Measurements from ENCODE around the gene SOX18.

Gene SOX18

DNA sequence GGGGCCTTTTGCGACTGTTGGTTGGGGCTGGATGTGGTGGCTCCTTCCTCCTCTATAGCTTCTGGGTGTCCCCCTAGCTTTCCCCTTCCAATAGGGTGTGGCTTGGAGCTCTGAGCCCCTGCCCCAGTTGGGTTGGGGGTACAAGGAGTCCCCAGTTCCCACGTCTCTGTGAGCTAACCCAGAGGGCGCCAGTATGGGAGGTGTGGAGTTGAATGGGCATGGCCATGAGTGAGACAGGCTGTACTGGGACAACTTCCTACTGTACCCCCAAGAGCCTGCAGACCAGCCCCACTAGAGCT lies 12.3 kb downstream of the SOX18 start:
- WGBS (ENCODE audit: insufficient coverage), result 100% methylated on average over 1 of the region's 3 CpGs
- Histone ChIP-seq H3K9me3 (ENCODE audit: control extremely low read depth in 1 of 5, control insufficient read depth in 4 of 5, insufficient read depth in 2 of 5, low read depth in 1 of 5, low read length in 4 of 5) (no peaks in the 10 kb centered on the region), H3K4me1 (ENCODE audit: control extremely low read depth in 1 of 4, control insufficient read depth in 4 of 4, insufficient read depth in 4 of 4, low read length in 3 of 4) (peaks cover 10 to 66% (median 59%) of the 10 kb centered on the region in 4 experiments), H3K36me3 (ENCODE audit: control insufficient read depth in 4 of 4, insufficient read depth in 4 of 4, low read length in 3 of 4) (peaks cover 5 to 27% (median 24%) of the 10 kb centered on the region in 4 experiments), H3K27me3 (replicated peaks in 2 of 5; ENCODE audit: control insufficient read depth in 4 of 5, insufficient read depth in 5 of 5, low read length in 4 of 5) (peaks cover 0 to 8% (median 2%) of the 10 kb centered on the region in 5 experiments), H3K4me3 (ENCODE audit: control insufficient read depth in 1 of 7, extremely low read depth in 1 of 7, insufficient read depth in 4 of 7, low read depth in 2 of 7, low read length in 6 of 7) (no peak overlapping the region), H3K27ac (ENCODE audit: insufficient read depth in 1 of 2, low read depth in 1 of 2, low read length in 2 of 2, poor library complexity in 1 of 2, severe bottlenecking in 2 of 2) (no peak overlapping the region)
- no peak for DNase-seq
- POLR2A ChIA-PET, result interaction anchor here (0.6 kb wide), 1 partner anchor 45 kb away, joined by 3 read pairs; no protein-coding TSS in a partner anchor
- CTCF ChIA-PET, result interaction anchor here (0.8 to 7.5 kb wide), 7 partner anchors 14 to 83 kb away, joined by 3 to 187 read pairs (median 7); partner anchors contain the start of genes PRPF6, RGS19, SAMD10 and SOX18

DNA sequence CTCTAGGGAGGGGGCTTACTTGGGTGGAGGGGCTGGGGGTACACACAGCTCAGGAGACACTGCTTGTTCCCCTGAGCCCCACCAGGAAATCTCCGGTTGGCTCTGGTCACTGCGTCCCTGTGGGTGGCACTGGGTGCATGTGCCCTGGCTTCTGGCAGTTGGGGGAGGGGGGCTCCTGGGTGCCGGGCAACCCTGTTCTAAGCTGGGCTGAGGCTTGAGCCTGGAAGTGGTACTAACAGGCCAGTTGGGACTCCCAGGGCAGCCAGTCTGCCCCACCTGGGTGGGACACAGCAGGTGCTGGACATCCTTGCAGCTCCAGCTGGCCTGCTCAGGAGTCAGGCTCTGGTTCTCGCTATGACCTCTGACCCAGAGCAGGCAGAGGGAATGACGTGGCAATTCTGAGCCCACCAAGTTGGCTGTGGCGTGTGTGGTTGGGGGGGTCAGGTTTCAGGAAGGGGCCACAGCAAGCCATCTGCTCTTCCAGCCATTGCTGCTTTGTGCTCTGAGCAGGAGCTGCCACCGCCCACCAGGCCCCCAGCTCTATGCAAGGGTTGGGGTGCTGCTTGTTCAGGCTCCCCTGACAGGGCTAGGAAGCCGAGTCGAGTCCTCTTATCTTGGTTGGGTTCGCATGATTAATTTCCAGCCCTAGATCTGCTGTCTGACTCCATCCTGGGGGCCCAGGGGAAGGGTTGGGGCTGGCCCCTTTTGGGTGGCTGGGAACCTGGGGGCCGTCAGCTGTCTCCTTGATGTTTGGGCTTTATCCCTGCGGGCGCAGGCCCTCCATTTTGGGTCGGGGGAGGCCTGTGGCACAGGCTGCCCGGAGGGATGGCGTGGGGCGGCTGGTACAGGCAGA lies 12.9 kb downstream of the SOX18 start:
- Histone ChIP-seq H3K4me1 (ENCODE audit: control extremely low read depth in 1 of 4, control insufficient read depth in 4 of 4, insufficient read depth in 4 of 4, low read length in 3 of 4) (peaks cover 10 to 60% (median 53%) of the 10 kb centered on the region in 4 experiments), H3K27ac (ENCODE audit: insufficient read depth in 1 of 2, low read depth in 1 of 2, low read length in 2 of 2, poor library complexity in 1 of 2, severe bottlenecking in 2 of 2) (no peak overlapping the region), H3K27me3 (replicated peaks in 2 of 5; ENCODE audit: control insufficient read depth in 4 of 5, insufficient read depth in 5 of 5, low read length in 4 of 5) (peaks cover 0 to 8% (median 2%) of the 10 kb centered on the region in 5 experiments), H3K4me3 (ENCODE audit: control insufficient read depth in 1 of 7, extremely low read depth in 1 of 7, insufficient read depth in 4 of 7, low read depth in 2 of 7, low read length in 6 of 7) (no peak overlapping the region), H3K36me3 (ENCODE audit: control insufficient read depth in 4 of 4, insufficient read depth in 4 of 4, low read length in 3 of 4) (peaks cover 5 to 33% (median 29%) of the 10 kb centered on the region in 4 experiments), H3K9me3 (ENCODE audit: control extremely low read depth in 1 of 5, control insufficient read depth in 4 of 5, insufficient read depth in 2 of 5, low read depth in 1 of 5, low read length in 4 of 5) (no peaks in the 10 kb centered on the region)
- POLR2A ChIA-PET, result interaction anchor here (0.6 kb wide), 1 partner anchor 46 kb away, joined by 3 read pairs; no protein-coding TSS in a partner anchor
- WGBS (ENCODE audit: insufficient coverage), result 66% methylated on average over 16 of the region's 17 CpGs
- peak in 2 of 3 donors; percentile 72 to 75 for DNase-seq
- CTCF ChIA-PET, result interaction anchor here (0.8 to 7.5 kb wide), 8 partner anchors 13 to 84 kb away, joined by 3 to 187 read pairs (median 7); partner anchors contain the start of genes PRPF6, RGS19, SAMD10 and SOX18

DNA sequence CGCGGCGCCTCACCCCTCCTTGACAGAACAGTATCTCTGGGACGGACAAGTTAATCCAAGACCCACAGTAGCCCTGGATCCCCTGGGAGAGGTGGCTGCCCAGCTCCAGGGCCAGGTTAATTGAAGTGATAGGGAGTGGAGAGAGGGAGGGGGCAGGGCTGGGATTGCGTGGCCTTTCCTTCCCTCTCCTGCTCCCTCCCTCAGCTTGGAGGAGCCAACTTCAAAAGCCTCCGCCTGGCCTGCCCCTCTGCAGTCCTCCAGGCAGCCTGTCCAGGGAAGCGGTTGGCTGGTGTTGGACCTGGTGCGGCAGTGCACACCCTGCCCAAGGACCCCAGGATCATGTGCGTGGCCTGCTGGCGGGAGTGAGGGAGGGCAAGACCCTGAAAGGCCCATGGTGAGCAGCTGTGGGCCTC lies 13.5 kb downstream of the SOX18 start, which contains the start of gene C20orf204:
Gene C20orf204 (plus strand): TSS at position 250 of the 413 bp plus-strand sequence. CDS start 142 bp downstream, at position 392.
- DNase-seq, result no peak
- 97% methylated on average over 7 of the region's 10 CpGs for WGBS (ENCODE audit: insufficient coverage)
- POLR2A ChIA-PET, result no interaction called here
- H3K4me3 ChIP-seq (ENCODE audit: control insufficient read depth in 1 of 7, extremely low read depth in 1 of 7, insufficient read depth in 4 of 7, low read depth in 2 of 7, low read length in 6 of 7), result no peak within 1 kb of the TSS
- H3K27me3 ChIP-seq (replicated peaks in 2 of 5; ENCODE audit: control insufficient read depth in 4 of 5, insufficient read depth in 5 of 5, low read length in 4 of 5), result peaks cover 0 to 8% (median 2%) of the 10 kb centered on the region in 5 experiments
- peaks cover 5 to 37% (median 32%) of the 10 kb centered on the region in 4 experiments for H3K36me3 ChIP-seq (ENCODE audit: control insufficient read depth in 4 of 4, insufficient read depth in 4 of 4, low read length in 3 of 4)
- H3K9me3 ChIP-seq (ENCODE audit: control extremely low read depth in 1 of 5, control insufficient read depth in 4 of 5, insufficient read depth in 2 of 5, low read depth in 1 of 5, low read length in 4 of 5), result no peaks in the 10 kb centered on the region
- H3K4me1 ChIP-seq (ENCODE audit: control extremely low read depth in 1 of 4, control insufficient read depth in 4 of 4, insufficient read depth in 4 of 4, low read length in 3 of 4), result peaks cover 7 to 54% (median 47%) of the 10 kb centered on the region in 4 experiments
- CTCF ChIA-PET, result interaction anchor here (1.2 to 7.5 kb wide), 3 partner anchors 20 to 79 kb away, joined by 3 to 187 read pairs (median 7); partner anchors contain the start of genes SOX18 and TCEA2
- H3K27ac ChIP-seq (ENCODE audit: insufficient read depth in 1 of 2, low read depth in 1 of 2, low read length in 2 of 2, poor library complexity in 1 of 2, severe bottlenecking in 2 of 2), result no peak within 1 kb of the TSS

DNA sequence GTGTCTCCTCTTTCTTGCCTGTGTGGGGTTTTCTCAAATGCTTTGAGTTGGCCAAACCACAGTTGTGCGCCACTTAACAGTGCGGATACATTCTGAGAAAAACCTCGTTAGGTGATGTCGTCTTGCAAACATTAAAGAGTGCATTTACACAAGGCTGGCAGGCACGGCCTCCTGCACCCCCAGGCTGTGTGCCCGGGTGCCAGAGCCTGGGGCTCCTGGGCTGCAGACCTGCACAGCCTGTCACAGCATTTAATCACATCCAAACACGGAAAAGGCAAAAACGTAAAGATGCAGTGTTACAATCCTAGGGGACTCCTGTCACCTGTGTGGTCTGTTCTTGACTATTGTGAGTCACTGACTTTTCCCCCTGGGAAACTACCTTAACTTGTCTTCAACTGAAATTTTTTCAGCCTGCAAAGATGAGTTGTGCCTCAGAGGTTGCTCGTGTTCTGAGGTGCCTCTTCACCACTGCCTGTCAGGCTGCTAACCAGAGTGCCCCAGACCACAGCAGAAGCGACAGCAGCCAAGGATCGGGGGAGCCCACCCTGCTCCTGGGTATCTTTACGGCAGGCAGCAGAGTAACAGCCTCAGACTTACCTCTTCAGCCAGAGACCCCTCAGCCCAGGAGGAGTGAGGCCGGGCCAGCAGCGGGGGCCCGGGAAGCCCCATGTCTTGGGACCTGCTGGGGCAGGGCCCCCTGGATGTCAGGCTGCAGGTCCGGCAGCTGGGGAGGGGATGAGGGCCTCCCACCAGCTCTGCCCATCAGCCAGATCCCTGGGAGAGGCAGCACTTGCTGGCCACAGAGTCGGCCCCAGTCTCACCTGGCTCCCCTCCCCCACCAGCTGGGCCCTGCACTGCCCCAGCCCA lies 14.1 kb downstream of the SOX18 start:
- no peak for DNase-seq
- H3K4me3 ChIP-seq (ENCODE audit: control insufficient read depth in 1 of 7, extremely low read depth in 1 of 7, insufficient read depth in 4 of 7, low read depth in 2 of 7, low read length in 6 of 7), result no peak overlapping the region
- peaks cover 6 to 47% (median 40%) of the 10 kb centered on the region in 4 experiments for H3K4me1 ChIP-seq (ENCODE audit: control extremely low read depth in 1 of 4, control insufficient read depth in 4 of 4, insufficient read depth in 4 of 4, low read length in 3 of 4)
- no peaks in the 10 kb centered on the region for H3K9me3 ChIP-seq (ENCODE audit: control extremely low read depth in 1 of 5, control insufficient read depth in 4 of 5, insufficient read depth in 2 of 5, low read depth in 1 of 5, low read length in 4 of 5)
- CTCF ChIA-PET, result interaction anchor here (1.2 to 7.5 kb wide), 2 partner anchors 20 to 79 kb away, joined by 3 to 187 read pairs; partner anchors contain the start of genes SOX18 and TCEA2
- peaks cover 5 to 44% (median 39%) of the 10 kb centered on the region in 4 experiments for H3K36me3 ChIP-seq (ENCODE audit: control insufficient read depth in 4 of 4, insufficient read depth in 4 of 4, low read length in 3 of 4)
- H3K27ac ChIP-seq (ENCODE audit: insufficient read depth in 1 of 2, low read depth in 1 of 2, low read length in 2 of 2, poor library complexity in 1 of 2, severe bottlenecking in 2 of 2), result no peak overlapping the region
- H3K27me3 ChIP-seq (replicated peaks in 2 of 5; ENCODE audit: control insufficient read depth in 4 of 5, insufficient read depth in 5 of 5, low read length in 4 of 5), result peaks cover 0 to 8% (median 2%) of the 10 kb centered on the region in 5 experiments
- POLR2A ChIA-PET, result no interaction called here
- WGBS (ENCODE audit: insufficient coverage), result 96% methylated on average over 11 of the region's 17 CpGs

DNA sequence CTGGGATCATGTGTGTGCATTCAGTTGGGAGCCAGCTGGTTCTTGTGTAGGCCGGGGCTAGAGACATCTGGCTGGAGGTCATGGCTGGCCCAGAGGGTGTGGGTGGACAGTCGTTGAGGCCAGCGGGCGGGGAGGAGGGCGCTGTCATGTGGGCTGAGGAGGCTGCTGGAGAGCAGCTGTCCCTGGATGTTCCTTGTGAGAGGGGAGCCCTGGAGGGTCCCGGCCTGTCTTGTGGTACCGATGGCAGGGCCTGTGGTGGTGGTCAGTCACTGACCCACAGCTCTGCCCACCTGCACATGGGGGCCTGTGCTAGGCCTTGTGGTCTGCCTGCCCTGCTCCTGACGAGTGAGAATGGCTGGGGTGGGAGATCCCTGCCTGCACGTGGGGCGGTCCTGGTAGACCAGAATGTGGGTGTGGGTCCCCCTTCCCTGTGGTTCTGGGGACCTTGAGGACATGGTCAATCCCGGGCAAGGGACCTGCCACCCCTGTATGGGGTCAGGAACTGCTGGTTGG lies 15.4 kb downstream of the SOX18 start:
- CTCF ChIA-PET, result interaction anchor here (0.7 kb wide), 1 partner anchor 10 kb away, joined by 4 read pairs; no protein-coding TSS in a partner anchor
- WGBS (ENCODE audit: insufficient coverage), result 95% methylated on average over 11 of the region's 11 CpGs
- no peak for DNase-seq
- Histone ChIP-seq H3K9me3 (ENCODE audit: control extremely low read depth in 1 of 5, control insufficient read depth in 4 of 5, insufficient read depth in 2 of 5, low read depth in 1 of 5, low read length in 4 of 5) (no peaks in the 10 kb centered on the region), H3K27me3 (replicated peaks in 2 of 5; ENCODE audit: control insufficient read depth in 4 of 5, insufficient read depth in 5 of 5, low read length in 4 of 5) (peaks cover 0 to 8% (median 2%) of the 10 kb centered on the region in 5 experiments), H3K27ac (ENCODE audit: insufficient read depth in 1 of 2, low read depth in 1 of 2, low read length in 2 of 2, poor library complexity in 1 of 2, severe bottlenecking in 2 of 2) (no peak overlapping the region), H3K36me3 (ENCODE audit: control insufficient read depth in 4 of 4, insufficient read depth in 4 of 4, low read length in 3 of 4) (peaks cover 8 to 57% (median 51%) of the 10 kb centered on the region in 4 experiments), H3K4me1 (ENCODE audit: control extremely low read depth in 1 of 4, control insufficient read depth in 4 of 4, insufficient read depth in 4 of 4, low read length in 3 of 4) (peaks cover 0 to 34% (median 28%) of the 10 kb centered on the region in 4 experiments), H3K4me3 (ENCODE audit: control insufficient read depth in 1 of 7, extremely low read depth in 1 of 7, insufficient read depth in 4 of 7, low read depth in 2 of 7, low read length in 6 of 7) (no peak overlapping the region)
- POLR2A ChIA-PET, result no interaction called here

DNA sequence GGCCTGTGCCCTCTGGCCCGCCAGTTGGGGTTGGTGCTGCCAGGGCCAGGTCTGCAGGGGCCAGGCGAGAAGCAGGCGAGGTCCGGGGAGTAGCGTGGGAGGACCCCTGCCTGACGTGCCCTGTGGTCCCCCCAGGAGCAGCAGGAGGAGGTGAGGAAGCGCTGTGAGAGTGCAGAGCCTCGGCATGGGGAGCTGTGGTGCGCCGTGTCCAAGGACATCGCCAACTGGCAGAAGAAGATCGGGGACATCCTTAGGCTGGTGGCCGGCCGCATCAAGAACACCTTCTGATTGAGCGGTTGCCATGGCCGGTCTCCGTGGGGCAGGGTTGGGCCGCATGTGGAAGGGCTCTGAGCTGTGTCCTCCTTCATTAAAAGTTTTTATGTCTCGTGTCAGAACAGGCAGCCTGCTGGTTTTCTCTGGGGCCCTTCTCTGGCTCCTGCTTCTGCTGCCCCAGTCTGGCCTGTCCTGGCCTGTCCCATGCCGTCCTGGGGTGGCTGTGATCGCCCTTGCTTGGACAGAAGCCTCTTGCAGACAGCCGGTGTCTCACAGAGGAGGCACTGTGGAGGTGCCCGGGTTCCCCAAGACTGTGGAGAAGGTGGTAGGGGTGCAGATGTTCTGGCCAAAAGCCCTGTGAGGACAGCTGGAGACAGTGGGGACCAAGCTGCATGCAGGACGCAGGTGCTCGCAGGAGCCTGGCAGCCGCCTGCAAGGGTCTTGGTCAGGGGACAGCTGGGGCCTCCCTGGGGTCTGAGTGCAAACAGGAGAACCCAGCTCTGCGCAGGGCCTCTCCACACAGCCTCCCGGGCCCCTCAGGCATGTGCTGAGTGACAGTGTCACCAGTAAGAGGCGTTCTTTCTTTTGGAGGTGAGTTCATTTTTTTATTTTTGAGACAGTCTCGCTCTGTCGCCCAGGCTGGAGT lies 16.5 kb downstream of the SOX18 start:
- ChIA-PET CTCF (interaction anchor here (1.2 kb wide), 1 partner anchor 9 kb away, joined by 3 read pairs; no protein-coding TSS in a partner anchor), POLR2A (no interaction called here)
- DNase-seq, result no peak
- Histone ChIP-seq H3K36me3 (ENCODE audit: control insufficient read depth in 4 of 4, insufficient read depth in 4 of 4, low read length in 3 of 4) (peaks cover 11 to 64% (median 60%) of the 10 kb centered on the region in 4 experiments), H3K4me3 (ENCODE audit: control insufficient read depth in 1 of 7, extremely low read depth in 1 of 7, insufficient read depth in 4 of 7, low read depth in 2 of 7, low read length in 6 of 7) (no peak overlapping the region), H3K9me3 (ENCODE audit: control extremely low read depth in 1 of 5, control insufficient read depth in 4 of 5, insufficient read depth in 2 of 5, low read depth in 1 of 5, low read length in 4 of 5) (no peaks in the 10 kb centered on the region), H3K4me1 (ENCODE audit: control extremely low read depth in 1 of 4, control insufficient read depth in 4 of 4, insufficient read depth in 4 of 4, low read length in 3 of 4) (peaks cover 0 to 25% (median 19%) of the 10 kb centered on the region in 4 experiments), H3K27me3 (replicated peaks in 2 of 5; ENCODE audit: control insufficient read depth in 4 of 5, insufficient read depth in 5 of 5, low read length in 4 of 5) (peaks cover 0 to 7% (median 2%) of the 10 kb centered on the region in 5 experiments), H3K27ac (ENCODE audit: insufficient read depth in 1 of 2, low read depth in 1 of 2, low read length in 2 of 2, poor library complexity in 1 of 2, severe bottlenecking in 2 of 2) (no peak overlapping the region)
- 96% methylated on average over 30 of the region's 31 CpGs for WGBS (ENCODE audit: insufficient coverage)

Data from common myeloid progenitor, CD34-positive (primary cell).